DMS153 treated with DMSO at 0.1 percent for 48 hours (cell line): ENCODE data around the gene COL4A2.
"Not testable (repeated sequence)": the region's sequence is repeated elsewhere in the genome, so short reads cannot be mapped to it uniquely, and the experiment has no call there.

ENCODE experiments used
- DNase-seq: peaks from one replicate; lab custom pipeline; 2025; ENCODE audit not compliant: unreplicated experiment; lab: John Stamatoyannopoulos, UW

COL4A2 gene

DNA sequence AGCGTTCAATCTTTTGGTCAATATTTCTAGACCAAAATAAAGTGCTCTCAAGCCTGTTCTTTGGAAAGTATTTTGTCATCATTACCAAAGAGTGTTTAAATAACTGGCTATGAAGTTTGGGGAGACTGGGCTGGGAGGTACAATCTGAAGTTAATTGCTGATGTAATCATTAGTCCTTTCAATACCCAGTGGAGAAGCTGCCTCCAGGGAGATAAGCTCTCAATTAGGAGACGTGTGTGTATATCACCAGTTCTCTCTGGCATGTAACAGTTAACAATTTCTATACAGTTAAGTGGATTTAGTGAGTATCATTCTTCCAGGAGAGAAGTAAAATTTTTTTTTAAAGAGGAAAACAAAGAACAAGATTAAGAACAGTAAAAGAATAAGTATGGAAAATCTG, 1.5 kb upstream of the COL4A2 start:
- DNase-seq, result no peak

DNA sequence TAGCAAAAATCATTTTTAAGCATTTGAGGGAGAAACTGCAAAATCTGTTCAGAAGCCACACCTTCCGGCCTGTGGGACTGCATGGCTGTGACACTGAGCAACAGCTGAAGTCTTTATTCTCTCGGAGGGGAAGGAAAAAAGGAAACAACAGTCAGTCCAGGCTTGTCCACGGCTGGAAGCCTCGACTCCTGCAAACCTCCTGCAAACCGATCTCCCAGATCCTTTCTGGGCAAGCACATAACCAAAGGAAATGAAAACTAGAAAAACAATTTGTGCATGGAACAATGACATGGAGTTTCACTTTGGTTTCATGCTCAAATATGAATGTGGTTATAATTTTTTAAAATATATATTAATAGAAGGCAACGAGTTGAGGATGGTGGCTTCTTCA, 1.1 kb upstream of the COL4A2 start:
- DNase-seq, result no peak

DNA sequence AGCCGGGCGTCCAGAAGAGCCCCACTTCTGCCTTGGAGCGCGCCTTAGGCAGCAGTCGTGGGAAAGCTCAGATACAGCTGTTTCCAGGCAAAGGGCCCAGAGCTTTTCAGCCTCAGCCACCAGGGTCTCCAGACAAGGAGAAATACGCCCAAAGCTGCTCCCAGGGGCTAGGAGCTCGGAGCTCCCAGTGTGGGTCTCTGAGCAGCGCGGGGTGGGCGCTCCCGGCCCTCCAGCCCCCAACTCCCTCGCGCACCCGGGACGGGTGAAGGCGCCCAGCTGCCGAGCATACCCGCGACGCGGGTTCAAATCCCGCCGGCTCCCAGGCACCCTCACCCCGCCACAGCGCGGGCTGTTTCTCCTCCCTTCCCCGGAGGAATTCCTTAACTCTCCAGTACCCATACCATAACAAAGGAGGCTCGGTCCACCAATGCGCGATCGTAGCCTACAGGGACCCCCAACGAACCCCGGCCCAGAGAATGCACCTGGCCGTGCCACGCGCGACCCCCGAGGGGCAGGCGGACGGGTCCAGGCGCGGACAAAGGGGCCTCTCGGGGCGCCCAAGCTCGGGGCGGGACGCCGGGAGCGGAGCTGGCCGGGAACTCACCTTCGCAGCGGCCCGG, 634 bp upstream of the COL4A2 start:
- DNase-seq, result no peak

DNA sequence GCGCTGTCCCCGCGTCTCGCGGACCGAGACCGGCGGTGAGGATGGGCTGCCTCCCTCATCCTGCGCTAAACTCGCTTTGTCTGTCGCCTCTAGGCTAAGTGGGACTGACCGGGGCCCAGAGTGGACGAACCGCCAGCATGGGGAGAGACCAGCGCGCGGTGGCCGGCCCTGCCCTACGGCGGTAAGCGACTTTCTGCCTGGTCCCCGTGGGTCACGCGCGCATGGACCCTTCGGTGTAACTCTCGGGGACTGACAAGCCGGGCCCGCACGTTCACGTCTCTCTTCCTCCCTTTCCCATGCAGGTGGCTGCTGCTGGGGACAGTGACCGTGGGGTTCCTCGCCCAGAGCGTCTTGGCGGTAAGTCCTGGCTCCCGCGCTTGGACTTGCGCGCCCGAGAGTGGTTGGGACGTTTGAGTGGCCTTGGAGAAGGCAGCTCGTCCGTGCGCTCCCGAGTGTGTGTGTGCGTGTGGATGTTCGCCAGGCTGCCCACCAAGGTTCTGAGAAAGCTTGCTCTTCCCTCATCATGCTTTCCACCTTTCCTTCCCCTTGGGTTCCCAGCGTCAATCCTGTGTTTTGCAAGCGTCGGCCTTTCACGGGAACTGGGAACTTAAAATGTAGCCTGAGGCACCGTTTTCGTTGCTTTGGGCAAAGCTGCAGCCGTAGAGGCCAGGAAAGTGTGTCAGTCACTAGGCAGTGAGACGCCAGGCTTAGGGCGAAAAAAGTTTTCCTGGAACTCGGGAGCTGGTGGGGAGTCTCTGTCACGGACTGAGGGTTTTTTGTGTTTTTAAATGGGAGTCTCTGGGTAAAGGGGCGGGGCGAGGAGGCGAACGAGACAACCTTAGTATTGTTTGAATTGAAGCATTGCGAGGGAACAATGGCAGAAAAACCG, 927 bp downstream of the COL4A2 start:
- DNase-seq, result no peak

DNA sequence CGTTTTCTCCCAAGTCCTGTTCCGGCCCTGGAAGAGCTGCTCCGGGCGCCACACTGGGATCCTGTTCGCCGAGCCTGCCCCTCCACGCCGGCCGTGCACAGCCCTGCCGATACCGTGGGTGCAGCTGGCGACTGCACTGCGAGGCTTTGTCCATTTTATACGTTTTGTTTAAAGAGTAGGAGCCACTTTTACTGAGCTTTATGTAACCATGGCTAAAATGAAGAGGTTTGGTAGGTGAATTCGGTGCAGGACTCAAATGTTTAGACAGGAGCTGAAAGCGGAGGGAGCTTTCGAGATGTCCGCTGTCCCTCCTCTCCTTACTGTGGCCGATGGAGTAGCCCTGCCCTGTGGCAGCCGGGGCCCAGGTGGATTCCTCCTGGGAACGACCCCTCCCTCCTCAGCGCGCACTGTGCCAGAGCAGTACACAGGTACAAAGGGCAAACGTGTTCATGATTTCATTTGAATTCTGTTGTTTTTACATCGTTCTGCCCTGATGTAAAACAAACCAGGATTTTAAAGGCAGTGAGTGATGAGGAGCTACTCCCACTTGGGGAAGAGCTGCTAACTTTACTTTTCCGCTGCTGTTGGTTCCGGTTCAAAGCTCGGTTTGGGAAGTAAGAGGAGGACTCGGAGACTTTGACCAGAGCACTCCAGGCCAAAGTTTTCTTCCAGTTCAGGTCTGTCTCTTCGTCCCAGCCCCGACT, 1.7 kb downstream of the COL4A2 start:
- DNase-seq, result no peak

DNA sequence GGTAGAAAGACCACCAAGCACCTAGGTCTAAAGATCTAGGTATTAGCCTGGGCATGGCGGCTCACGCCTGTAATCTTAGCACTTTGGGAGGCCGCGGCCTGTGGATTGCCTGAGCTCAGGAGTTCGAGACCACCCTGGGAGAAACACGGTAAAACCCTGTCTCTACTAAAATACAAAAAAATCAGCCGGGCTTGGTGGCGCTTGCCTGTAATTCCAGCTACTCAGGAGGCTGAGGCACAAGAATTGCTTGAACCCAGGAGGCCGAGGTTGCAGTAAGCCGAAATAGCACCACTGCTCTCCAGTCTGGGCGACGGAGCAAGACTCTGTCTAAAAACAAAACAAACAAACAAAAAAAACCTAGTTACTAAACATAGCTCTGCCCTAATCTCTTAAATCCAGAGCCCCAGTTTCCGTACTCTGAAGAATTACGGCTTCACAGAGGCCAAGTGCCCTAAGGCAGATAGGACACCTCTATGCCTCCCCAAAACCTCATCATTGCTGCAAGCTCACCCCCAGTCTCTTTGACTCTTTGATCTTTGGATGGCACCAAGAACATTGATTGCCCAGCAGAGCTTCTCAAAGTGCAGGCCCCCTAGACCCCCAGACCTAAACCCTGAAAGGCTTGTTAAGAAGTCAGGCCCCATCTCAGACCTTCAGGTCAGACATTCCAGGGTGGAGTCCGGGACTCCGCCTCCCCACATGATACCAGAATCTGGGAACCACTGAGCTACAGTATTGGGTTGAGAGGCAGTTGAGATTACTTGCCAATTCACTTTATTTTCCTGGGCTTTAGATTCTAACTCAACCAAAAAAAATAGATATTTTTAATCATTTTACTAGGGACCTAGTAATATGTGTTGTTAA, 2.8 kb downstream of the COL4A2 start:
- no peak for DNase-seq

DNA sequence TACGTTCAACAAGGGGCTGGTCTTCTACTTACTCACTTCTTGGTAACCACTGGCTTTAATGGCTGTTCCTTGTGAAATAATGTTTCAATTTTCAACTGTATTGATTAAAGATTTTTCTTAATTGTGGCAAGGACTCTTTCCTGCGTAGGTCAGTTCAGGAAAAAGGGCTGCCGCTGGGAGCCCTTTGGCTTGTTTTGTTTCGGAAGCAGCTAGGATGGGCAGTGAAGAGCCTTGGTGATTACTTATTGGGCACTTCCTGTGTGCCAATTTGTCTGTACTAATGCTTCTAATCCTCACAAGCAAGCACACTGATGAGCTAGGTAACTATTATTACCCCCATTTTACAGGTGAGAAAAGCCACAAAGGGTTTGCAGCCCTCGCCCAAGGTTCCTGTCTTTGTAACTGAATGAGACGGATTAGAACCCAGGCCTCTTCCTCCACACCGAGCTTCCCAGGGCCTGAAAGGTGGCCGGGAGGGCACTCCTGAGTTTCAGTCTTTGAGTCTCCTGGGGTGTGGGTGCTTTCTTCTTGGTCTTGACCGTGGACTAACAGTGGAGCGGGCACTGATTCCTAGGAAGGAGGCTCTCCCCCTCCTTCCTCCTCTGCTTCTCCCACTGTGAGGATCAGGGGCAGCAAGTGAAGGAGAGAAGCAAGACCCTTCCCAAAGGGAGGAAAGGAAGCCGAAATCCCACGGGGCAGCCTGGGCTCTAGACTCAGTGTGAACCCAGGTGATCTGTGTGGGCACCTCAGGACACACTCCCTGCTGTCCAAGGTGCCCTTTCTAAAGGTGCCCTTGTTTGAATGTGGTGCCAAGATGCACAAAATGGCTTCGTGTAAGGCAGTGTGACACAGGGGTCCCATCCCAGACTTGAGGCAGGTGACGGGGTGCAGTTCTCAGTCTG, 3.7 kb downstream of the COL4A2 start:
- DNase-seq, result no peak

DNA sequence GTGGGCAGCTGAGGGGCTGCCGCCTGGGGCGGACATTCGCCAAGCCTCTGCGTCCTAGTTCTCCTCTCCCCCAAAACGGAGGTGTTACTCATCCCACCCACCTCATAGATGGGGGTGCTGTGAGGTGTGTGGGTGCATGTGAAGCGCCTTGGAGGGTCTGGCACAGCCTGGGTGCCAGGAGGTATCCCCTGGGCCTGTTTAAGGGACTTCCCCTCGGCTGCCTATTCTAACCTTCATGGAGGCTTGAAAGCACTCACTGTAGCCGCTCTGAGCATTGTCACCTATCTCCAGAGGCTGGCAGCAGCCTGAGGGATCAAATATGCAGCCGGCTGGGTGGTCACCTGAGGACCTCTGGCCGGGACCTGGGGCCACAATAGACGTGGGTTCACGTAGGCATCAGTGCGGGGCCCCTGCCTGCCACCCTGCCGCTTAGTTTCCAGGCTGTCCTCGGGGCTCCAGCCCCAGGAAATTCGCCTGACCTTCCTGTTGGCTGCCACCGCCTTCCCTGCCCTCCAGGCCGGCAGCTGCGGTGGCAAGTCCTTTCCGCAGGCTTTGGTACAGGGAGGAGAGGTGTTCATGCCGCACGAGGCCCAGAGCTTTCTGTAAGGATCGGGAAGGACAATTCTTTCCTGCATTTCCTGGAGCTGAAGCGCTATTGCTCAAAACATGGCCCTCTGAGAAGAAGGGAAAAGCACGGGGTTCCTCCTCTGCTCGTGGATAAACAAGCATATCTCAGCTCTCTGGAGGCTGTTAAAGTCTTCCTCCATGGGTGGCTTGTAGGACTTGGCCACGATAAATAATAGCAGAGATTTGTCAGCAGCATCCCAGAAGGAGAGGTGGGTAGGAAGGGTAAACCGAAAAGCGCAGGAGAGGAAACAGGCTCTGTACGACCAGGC, 4.6 kb downstream of the COL4A2 start:
- DNase-seq, result no peak

DNA sequence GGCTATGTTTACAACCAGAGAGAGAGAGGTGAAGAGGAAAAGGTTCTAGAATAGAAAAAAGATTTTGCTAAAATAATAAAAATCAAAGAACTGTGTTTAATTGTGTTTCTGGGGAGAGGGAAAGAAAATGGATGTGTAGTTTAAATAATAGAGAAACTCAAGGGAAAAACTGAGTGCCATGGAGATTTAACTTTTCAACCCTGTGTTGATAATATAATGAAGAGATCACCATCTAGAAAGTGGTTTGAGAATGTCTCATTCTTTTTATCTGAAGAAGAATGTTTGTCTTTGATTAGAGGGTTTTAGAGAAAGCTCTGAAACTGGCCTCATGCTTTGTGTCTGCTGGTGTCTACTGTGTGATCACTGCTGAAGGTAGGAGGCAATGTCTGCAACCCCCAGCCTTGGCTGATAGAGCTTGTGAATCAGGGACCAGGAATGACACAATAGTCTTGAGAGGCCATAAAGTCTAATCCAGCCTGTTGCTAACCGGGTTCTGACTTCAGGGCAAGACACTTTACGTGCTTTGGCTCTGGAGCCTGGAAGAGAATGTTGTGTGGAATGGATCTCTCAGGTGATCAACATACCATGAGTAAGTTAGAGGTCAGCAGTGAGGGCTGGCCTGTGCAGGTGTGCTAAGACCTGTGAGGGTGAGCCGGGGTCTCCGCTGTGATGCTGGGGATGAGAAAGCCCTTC, 5.4 kb downstream of the COL4A2 start:
- DNase-seq, result no peak

DNA sequence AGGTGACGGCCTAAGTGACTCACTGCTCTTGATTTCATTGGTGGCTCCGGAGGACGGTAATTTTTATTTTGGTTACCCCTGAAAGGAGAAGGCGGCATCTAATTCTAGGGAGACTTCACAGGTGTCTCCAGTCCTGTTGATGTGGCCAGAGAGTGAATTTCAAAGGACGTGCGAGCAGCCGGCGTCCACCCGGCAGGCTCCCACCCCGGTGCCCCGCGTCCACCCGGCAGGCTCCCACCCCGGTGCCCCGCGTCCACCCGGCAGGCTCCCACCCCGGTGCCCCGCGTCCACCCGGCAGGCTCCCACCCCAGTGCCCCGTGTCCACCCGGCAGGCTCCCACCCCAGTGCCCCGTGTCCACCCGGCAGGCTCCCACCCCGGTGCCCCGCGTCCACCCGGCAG, 6.2 kb downstream of the COL4A2 start:
- DNase-seq, result not testable (repeated sequence)

DNA sequence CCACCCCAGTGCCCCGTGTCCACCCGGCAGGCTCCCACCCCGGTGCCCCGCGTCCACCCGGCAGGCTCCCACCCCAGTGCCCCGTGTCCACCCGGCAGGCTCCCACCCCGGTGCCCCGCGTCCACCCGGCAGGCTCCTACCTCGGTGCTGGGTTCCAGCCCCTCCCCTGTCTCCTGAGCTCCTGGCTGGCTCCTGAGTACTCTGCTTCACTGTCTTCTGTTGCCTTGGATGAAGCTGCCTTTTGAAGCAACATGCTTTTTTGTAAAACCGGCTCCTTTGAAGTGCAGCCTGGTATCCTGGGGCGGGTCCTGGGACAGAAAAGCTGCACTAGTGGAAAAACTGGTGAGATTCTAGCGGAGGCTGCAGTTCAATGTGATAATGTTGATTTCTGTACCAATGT, 6.6 kb downstream of the COL4A2 start:
- DNase-seq, result not testable (repeated sequence)

DNA sequence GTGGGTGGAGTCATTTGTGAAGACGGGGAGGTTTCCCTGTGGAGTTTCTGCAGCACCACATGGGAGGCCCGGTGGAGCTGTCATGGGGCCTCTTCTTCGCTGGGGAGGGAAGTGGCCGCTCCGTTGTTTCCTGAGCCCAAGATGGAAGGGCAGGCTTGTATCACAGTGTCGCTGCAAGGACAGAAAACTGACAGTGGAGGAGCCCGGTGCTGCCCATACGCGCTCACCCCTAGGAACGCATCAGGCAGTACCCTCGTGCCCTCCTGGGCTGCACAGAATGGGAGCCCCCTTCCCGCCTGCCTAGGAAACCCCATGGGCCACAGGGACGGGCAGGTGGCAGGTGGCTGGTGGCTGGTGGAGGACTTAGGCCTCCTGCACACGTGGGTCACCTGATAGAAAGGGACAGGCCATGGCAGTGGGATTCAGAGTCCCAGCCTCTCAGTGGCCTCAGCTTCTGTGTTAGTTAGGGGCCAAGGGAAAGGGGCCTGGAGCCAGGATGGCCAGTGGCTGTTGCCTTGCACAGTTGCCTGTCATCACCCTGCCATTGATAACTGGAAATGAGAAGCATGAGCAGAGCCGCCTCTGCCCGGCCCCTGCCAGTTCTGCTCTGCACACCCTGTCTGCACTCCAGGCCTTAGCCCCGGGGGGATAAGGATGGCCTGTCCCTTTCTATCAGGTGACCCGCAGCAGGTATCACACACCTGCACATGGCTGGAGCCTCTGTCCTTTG, 7.6 kb downstream of the COL4A2 start:
- no peak for DNase-seq

DNA sequence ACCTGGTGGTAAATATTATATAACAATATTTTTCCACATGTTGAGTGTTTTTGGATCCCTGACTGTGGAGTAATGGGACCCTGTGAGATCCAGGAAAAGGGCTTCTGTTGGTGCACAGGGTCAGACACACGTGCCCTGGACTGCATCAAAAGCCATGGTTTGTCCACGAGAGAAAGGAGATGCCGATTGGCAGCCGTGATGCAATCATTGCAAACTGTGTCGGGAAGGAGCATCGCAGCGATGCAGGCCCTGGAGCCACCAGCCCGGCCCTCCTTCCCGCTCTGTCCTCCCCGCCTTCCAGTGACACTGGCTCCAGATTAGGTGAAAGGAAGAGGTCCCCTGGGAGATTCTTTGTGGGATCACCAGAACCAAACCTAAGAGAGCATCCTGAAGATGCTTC, 9.1 kb downstream of the COL4A2 start:
- no peak for DNase-seq

DNA sequence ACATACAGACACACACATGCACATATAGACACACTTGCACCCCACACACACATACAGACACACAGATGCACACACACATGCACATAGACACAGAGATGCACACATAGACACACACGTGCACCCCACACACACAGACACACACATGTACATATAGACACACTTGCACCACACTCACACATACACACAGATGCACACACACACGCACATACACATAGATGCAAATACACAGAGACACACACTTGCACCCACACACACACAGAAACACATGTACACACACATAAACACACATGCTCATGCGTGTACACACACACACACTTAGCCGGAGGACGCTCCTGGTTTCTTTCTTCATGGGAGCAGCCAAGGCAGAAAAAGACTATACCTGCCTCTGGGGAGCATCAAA, 10.0 kb downstream of the COL4A2 start:
- DNase-seq, result no peak

DNA sequence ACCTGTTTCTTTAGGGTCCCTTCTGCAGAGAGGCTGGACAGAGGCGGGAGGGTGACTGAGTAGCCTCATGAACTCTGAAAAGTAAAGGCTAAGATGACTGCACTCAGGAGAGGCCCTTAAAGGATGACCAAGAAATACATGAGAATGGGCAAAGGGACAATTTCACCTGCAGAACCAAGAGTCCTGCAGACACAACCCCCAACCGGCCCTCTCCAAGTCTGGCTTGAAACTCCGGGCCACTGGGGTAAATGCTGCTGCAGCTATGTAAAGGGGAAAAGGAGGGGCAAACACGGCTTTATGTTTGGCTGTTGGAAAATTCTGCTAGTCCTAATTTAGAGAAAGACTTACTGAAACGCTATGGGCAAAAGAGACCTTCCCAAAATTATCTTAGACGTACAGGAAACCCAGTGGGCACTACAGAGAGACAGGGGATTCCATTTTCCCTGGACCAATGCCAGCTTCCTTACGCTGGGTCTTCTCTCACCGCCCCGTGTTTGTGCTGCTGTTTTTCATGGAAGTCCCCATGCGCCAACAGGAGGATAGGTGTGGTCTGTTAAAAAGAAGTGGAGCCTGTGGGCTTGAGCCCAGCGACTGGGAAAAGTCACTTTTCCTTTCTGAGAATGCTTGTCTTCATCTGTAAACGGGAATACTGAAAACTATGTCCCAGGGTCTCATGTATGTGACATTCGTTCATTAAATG, 10.6 kb downstream of the COL4A2 start:
- DNase-seq, result no peak

DNA sequence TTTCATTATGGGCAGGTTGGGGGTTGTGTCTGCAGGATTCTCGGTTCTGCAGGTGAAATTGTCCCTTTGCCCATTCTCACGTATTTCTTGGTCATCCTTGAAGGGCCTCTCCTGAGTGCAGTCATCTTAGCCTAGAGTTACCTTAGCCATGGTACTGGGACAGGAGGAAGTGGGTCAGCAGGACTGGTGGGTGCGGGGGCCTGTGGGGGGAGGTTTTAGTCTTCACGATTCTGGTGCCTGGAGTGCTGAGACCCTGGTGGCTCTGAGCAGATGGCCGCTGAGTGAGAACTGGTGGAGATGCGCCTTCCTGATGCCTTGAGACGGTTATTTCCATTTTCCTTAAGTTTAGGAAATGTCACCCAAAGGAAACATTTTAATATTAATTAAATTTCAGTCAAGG, 11.8 kb downstream of the COL4A2 start:
- DNase-seq, result no peak

DNA sequence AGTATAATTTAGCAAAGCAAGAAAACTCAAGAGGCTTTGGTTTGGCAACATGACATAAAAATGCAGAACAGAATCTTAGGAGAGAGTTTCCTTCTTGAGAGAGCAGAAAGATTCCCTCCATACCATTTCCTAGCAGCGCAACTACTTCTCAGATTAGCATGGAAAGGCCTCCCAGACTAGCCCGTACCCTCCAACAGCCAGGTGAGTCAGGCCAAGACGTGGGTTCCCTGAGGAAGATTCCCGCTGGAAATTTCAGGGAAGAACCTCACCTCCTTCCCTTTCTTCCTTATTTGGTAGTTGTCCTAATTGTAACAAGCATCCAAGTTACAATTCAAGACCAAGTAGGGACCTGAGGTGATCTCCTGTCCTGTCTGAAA, 12.3 kb downstream of the COL4A2 start:
- DNase-seq, result no peak
